IMR-90 (cell line): ENCODE measurements around the gene PRR33. TPM values are rescaled to one million over a fixed set of nuclear protein-coding genes. Genes with fewer than 3 reads are reported as not detected.

ENCODE experiments used
- ATAC-seq: fragments of 200-7000 bp; cut with Tn5 transposase; 2 replicates; pipeline ENCODE4 v1.9.1; 2020; ENCODE audit warnings: low read depth, mild to moderate bottlenecking, moderate library complexity
- BruUV-seq: library from RNA; stranded (reverse); fragments of 400-500 nt; replicated peaks from 2 replicates; lab custom pipeline; 2021; lab: Mats Ljungman, UMichigan
- CTCF ChIA-PET: fragments of 300-600 bp; formaldehyde crosslinking; extraction: SDS; loops from one replicate; lab custom pipeline; 2021; ENCODE audit warnings: antibody characterized with exemption; lab: Yijun Ruan, JAX
- POLR2A ChIA-PET: fragments of 300-600 bp; sonication (Branson Sonifier 250); formaldehyde crosslinking; loops from one replicate; lab custom pipeline; 2022; ENCODE audit warnings: antibody characterized with exemption; ENCODE audit not compliant: unreplicated experiment; lab: Charles Lee
- DNase-seq: peaks from one replicate; pipeline ENCODE4 v3.0.0; 2013
- H2AFZ ChIP-seq: replicated peaks from 2 replicates; pipeline ENCODE3; 2013; ENCODE audit warnings: low read length, mild to moderate bottlenecking; ENCODE audit not compliant: poor library complexity
- H2AK5ac ChIP-seq: 2 replicates; pipeline ENCODE4 v1.6.1; 2013; ENCODE audit warnings: low read depth, low read length, inconsistent platforms
- H2AK9ac ChIP-seq: replicated peaks from 2 replicates; pipeline ENCODE3; 2013; ENCODE audit warnings: mild to moderate bottlenecking, low read depth, low read length, moderate library complexity; ENCODE audit not compliant: poor library complexity
- H2BK120ac ChIP-seq: 2 replicates; pipeline ENCODE4 v1.6.1; 2013; ENCODE audit warnings: low read depth, low read length, inconsistent platforms
- H2BK15ac ChIP-seq: 3 replicates; pipeline ENCODE4 v1.6.1; 2013; ENCODE audit warnings: low read depth, low read length, inconsistent platforms
- H2BK20ac ChIP-seq: 2 replicates; pipeline ENCODE4 v1.6.1; 2013; ENCODE audit warnings: low read depth, mild to moderate bottlenecking, inconsistent platforms, low read length, moderate library complexity
- H2BK5ac ChIP-seq: 2 replicates; pipeline ENCODE4 v1.6.1; 2013; ENCODE audit warnings: mild to moderate bottlenecking, low read depth, low read length, inconsistent platforms; ENCODE audit not compliant: poor library complexity, severe bottlenecking
- H3K14ac ChIP-seq: replicated peaks from 2 replicates; pipeline ENCODE4 v1.6.1; 2013; ENCODE audit warnings: low read depth, low read length, inconsistent platforms
- H3K18ac ChIP-seq: 2 replicates; pipeline ENCODE4 v1.6.1; 2013; ENCODE audit warnings: low read depth, low read length, control low read depth
- H3K23ac ChIP-seq: 2 replicates; pipeline ENCODE4 v1.6.1; 2013; ENCODE audit warnings: low read depth, low read length, inconsistent platforms
- H3K27ac ChIP-seq: 2 replicates; pipeline ENCODE4 v1.5.1; 2013; ENCODE audit warnings: mild to moderate bottlenecking, control low read depth, low read length; ENCODE audit not compliant: insufficient read depth
- H3K27me3 ChIP-seq: 2 replicates; pipeline ENCODE4 v1.6.1; 2013; ENCODE audit warnings: low read length; ENCODE audit not compliant: control insufficient read depth, insufficient read depth
- H3K36me3 ChIP-seq: 2 replicates; pipeline ENCODE4 v1.6.1; 2013; ENCODE audit warnings: low read length, mixed read lengths; ENCODE audit not compliant: control insufficient read depth, insufficient read depth
- H3K4ac ChIP-seq: 2 replicates; pipeline ENCODE4 v1.6.1; 2013; ENCODE audit warnings: low read depth, low read length, inconsistent platforms
- H3K4me1 ChIP-seq: 2 replicates; pipeline ENCODE4 v1.6.1; 2013; ENCODE audit warnings: low read length, mixed read lengths; ENCODE audit not compliant: control insufficient read depth, insufficient read depth
- H3K4me2 ChIP-seq: 2 replicates; pipeline ENCODE4 v1.6.1; 2013; ENCODE audit warnings: low read depth, mild to moderate bottlenecking, control low read depth, low read length, moderate library complexity
- H3K4me3 ChIP-seq: 2 replicates; pipeline ENCODE4 v1.5.1; 2013; ENCODE audit warnings: low read depth, mild to moderate bottlenecking, control low read depth, low read length, moderate library complexity; ENCODE audit not compliant: insufficient read depth
- H3K56ac ChIP-seq: 2 replicates; pipeline ENCODE4 v1.6.1; 2013; ENCODE audit warnings: low read length, inconsistent platforms; ENCODE audit not compliant: insufficient read depth; ENCODE audit errors: extremely low read depth
- H3K79me1 ChIP-seq, 2 experiments: 2 replicates each; pipeline ENCODE4 v1.6.1; 2013; ENCODE audit warnings: low read length in 2 of 2, inconsistent platforms in 1 of 2, low read depth in 1 of 2
- H3K9ac ChIP-seq: 2 replicates; pipeline ENCODE4 v1.6.1; 2013; ENCODE audit warnings: low read depth, low read length, control low read depth
- H3K9me1 ChIP-seq: 2 replicates; pipeline ENCODE4 v1.6.1; 2013; ENCODE audit warnings: low read length, inconsistent platforms; ENCODE audit not compliant: insufficient read depth
- H3K9me3 ChIP-seq: 2 replicates; pipeline ENCODE4 v1.6.1; 2013; ENCODE audit warnings: low read length; ENCODE audit not compliant: control insufficient read depth, insufficient read depth
- H4K20me1 ChIP-seq: 2 replicates; pipeline ENCODE4 v1.6.1; 2013; ENCODE audit warnings: low read length, inconsistent platforms; ENCODE audit not compliant: insufficient read depth
- H4K5ac ChIP-seq: 2 replicates; pipeline ENCODE4 v1.6.1; 2013; ENCODE audit warnings: mild to moderate bottlenecking, low read depth, low read length, control low read depth
- H4K8ac ChIP-seq, 2 experiments: 2 replicates each; pipeline ENCODE4 v1.6.1; 2013; ENCODE audit warnings: low read depth in 2 of 2, low read length in 2 of 2, control low read depth in 1 of 2, inconsistent platforms in 1 of 2
- H4K91ac ChIP-seq: 2 replicates; pipeline ENCODE4 v1.6.1; 2013; ENCODE audit warnings: low read depth, low read length, inconsistent platforms; ENCODE audit not compliant: insufficient read depth
- BHLHE40 ChIP-seq: fragments of 150-350 bp; IDR thresholded peaks from 2 replicates; pipeline ENCODE4 v1.6.1; 2016; ENCODE audit warnings: mild to moderate bottlenecking, low read depth, low read length
- CEBPB ChIP-seq: IDR thresholded peaks from 2 replicates; pipeline ENCODE4 v1.6.1; 2012; ENCODE audit warnings: low read depth, low read length, improper control_type of control experiment
- FOS ChIP-seq: fragments of 150-350 bp; IDR thresholded peaks from 2 replicates; pipeline ENCODE4 v1.6.1; 2016; ENCODE audit warnings: low read depth, low read length
- MAFK ChIP-seq: IDR thresholded peaks from 2 replicates; pipeline ENCODE4 v1.6.1; 2012; ENCODE audit warnings: low read depth, low read length, improper control_type of control experiment
- NFE2L2 ChIP-seq: fragments of 150-350 bp; IDR thresholded peaks from 2 replicates; pipeline ENCODE4 v1.6.1; 2016; ENCODE audit warnings: low read depth, mild to moderate bottlenecking, low read length
- POLR2A ChIP-seq: IDR thresholded peaks from 2 replicates; pipeline ENCODE4 v1.6.1; 2012; ENCODE audit warnings: mild to moderate bottlenecking, low read depth, low read length
- RAD21 ChIP-seq: IDR thresholded peaks from 2 replicates; pipeline ENCODE4 v1.6.1; 2012; ENCODE audit warnings: low read length, improper control_type of control experiment
- RFX5 ChIP-seq: IDR thresholded peaks from 2 replicates; pipeline ENCODE4 v1.8.0; 2012; ENCODE audit warnings: low read depth, mild to moderate bottlenecking, low read length, moderate library complexity
- WGBS, 2 experiments: methylation state at CpG; one replicate each; pipeline versions ENCODE4 v1.1.5 to v1.1.7; 2013; ENCODE audit warnings: missing lambda C conversion rate in 2 of 2; ENCODE audit not compliant: insufficient read length in 1 of 2; ENCODE audit errors: extremely low coverage in 2 of 2; 5-methylcytosine and 5-hydroxymethylcytosine counted together
- dilution Hi-C: fragments of 300-500 bp; cut with HindIII; formaldehyde crosslinking; loops from one replicate; pipeline ENCODE4 v1.14.3; 2018; ENCODE audit warnings: low sequenced_read_pairs; ENCODE audit not compliant: unreplicated experiment
- in situ Hi-C: fragments of 300-500 bp; cut with MboI; formaldehyde crosslinking; loops from 3 replicates; pipeline ENCODE4 v1.14.3; 2019; ENCODE audit warnings: low sequenced_read_pairs, inconsistent platforms, mixed read lengths
- intact Hi-C: fragments of 100-400 bp; cut with micrococcal nuclease; formaldehyde crosslinking; loops from 2 replicates; pipeline ENCODE4 v1.10.0; 2022
- polyA plus RNA-seq, 3 experiments: library from polyadenylated mRNA; depleted of rRNA; stranded (reverse); fragments of >200 nt; gene quantifications; 2 replicates each; pipeline ENCODE4 v1.2.3, GENCODE V29; 2012; ENCODE audit warnings: low replicate concordance in 1 of 3
- total RNA-seq: library from RNA; depleted of rRNA; stranded (reverse); fragments of >200 nt; gene quantifications from 2 replicates; pipeline ENCODE4 v1.2.3, GENCODE V29; 2012

Gene PRR33
- total and polyA plus RNA-seq, 2 of the 4 experiments (the other 2 are of a cell fraction) = not detected

GRCh38 chr11:1928891-1929541 is 37.3 kb upstream of the PRR33 start:
- Histone ChIP-seq H3K9me3 (no peaks in the 10 kb centered on the region), H2BK20ac (no peak overlapping the region), H3K18ac (no peak overlapping the region), H3K14ac (no peak overlapping the region), H3K56ac (no peak overlapping the region), H2AK5ac (no peak overlapping the region), H3K36me3 (no peaks in the 10 kb centered on the region), H3K23ac (no peak overlapping the region), H2BK5ac (no peak overlapping the region), H3K27ac (no peak overlapping the region), H3K4me2 (no peak overlapping the region), H3K27me3 (peaks cover 11% of the 10 kb centered on the region; the same call in 1 of the 2 replicates), H3K4me1 (no peaks in the 10 kb centered on the region), H3K4me3 (no peak overlapping the region), H4K20me1 (no peaks in the 10 kb centered on the region), H4K91ac (no peak overlapping the region), H3K4ac (no peak overlapping the region), H3K9ac (no peak overlapping the region), H3K79me1 (no peaks in the 10 kb centered on the region), H4K5ac (no peak overlapping the region), H2AK9ac (no peak overlapping the region), H2BK15ac (no peak overlapping the region), H2AFZ (no peak overlapping the region), H4K8ac (no peak overlapping the region), H2BK120ac (no peak overlapping the region), H3K9me1 (no peaks in the 10 kb centered on the region)
- CTCF ChIA-PET = no interaction called here
- 76% methylated on average over 18 of the region's 35 CpGs; no CpG with 5 or more reads in 1 of the 2 experiments for WGBS, 2 experiments
- POLR2A ChIA-PET = no interaction called here
- ATAC-seq (no peak), DNase-seq (no peak)
- no TSS peak for BruUV-seq
- dilution Hi-C loops (no loop called here), in situ Hi-C loops (no loop called here), intact Hi-C loops (no loop called here)
- TF ChIP-seq MAFK (no peak), RAD21 (no peak), POLR2A (no peak), NFE2L2 (no peak), BHLHE40 (no peak), RFX5 (no peak), FOS (no peak), CEBPB (no peak)
